BE2C (cell line): Measurements from ENCODE around the gene CHRM2.

Experiments used
- DNase-seq: peaks from one replicate; pipeline ENCODE4 v3.0.0-alpha.2; 2020
- H3K27me3 ChIP-seq: fragments of 250-450 bp; sonication (Bioruptor Pico); 2 replicates; pipeline ENCODE4 v1.5.1; 2020; ENCODE audit warnings: mild to moderate bottlenecking
- H3K36me3 ChIP-seq: fragments of 250-450 bp; sonication (Bioruptor Pico); 2 replicates; pipeline ENCODE4 v1.5.1; 2020; ENCODE audit warnings: mild to moderate bottlenecking
- H3K4me1 ChIP-seq: fragments of 250-450 bp; sonication (Bioruptor Pico); 2 replicates; pipeline ENCODE4 v1.5.1; 2020
- H3K4me3 ChIP-seq: 2 replicates; pipeline ENCODE4 v1.5.1; 2011; ENCODE audit warnings: low read depth, low read length
- H3K9me3 ChIP-seq: fragments of 250-450 bp; sonication (Bioruptor Pico); 2 replicates; pipeline ENCODE4 v1.5.1; 2020
- CTCF ChIP-seq: IDR thresholded peaks from 2 replicates; pipeline ENCODE4 v1.5.1; 2012; ENCODE audit warnings: mild to moderate bottlenecking, low read depth, low read length

CHRM2 gene

GRCh38 chr7:137038706-137039105, 170.3 kb downstream of the CHRM2 start:
- Histone ChIP-seq H3K36me3 (no peaks in the 10 kb centered on the region), H3K9me3 (no peaks in the 10 kb centered on the region), H3K4me3 (no peak overlapping the region), H3K4me1 (no peaks in the 10 kb centered on the region), H3K27me3 (no peaks in the 10 kb centered on the region)
- DNase-seq: no peak
- TF ChIP-seq CTCF: no peak

DNA sequence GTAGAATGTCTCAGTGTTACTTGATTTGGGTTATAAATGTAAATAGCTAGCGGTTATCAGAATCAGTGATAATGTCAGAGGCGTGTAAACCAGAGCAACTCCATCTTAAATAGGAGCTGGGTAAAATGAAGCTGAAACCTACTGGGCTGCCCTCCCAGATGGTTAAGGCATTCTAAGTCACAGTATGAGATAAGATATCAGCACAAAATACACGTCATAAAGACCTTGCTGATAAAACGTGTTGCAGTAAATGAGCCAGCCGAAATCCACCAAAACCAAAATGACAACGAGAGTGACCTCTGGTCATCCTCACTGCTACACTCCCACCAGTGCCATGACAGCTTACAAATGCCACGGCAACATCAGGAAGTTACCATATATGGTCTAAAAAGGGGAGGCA, 172.3 kb downstream of the CHRM2 start:
- H3K4me1 ChIP-seq: no peaks in the 10 kb centered on the region
- no peaks in the 10 kb centered on the region for H3K27me3 ChIP-seq
- H3K4me3 ChIP-seq: no peak overlapping the region
- H3K9me3 ChIP-seq: no peaks in the 10 kb centered on the region
- DNase-seq: no peak
- no peak for TF ChIP-seq CTCF
- no peaks in the 10 kb centered on the region for H3K36me3 ChIP-seq

GRCh38 chr7:137045573-137045972, 177.1 kb downstream of the CHRM2 start:
- Histone ChIP-seq H3K4me3 (no peak overlapping the region), H3K36me3 (no peaks in the 10 kb centered on the region), H3K9me3 (no peaks in the 10 kb centered on the region), H3K4me1 (no peaks in the 10 kb centered on the region), H3K27me3 (no peaks in the 10 kb centered on the region)
- DNase-seq: no peak
- no peak for TF ChIP-seq CTCF

- Histone ChIP-seq H3K4me3 (no peak overlapping the region), H3K36me3 (no peaks in the 10 kb centered on the region), H3K27me3 (no peaks in the 10 kb centered on the region), H3K9me3 (no peaks in the 10 kb centered on the region), H3K4me1 (no peaks in the 10 kb centered on the region)
- no peak for TF ChIP-seq CTCF
- DNase-seq: no peak
Measured at GRCh38 chr7:137069249-137069963, 201.0 kb downstream of the CHRM2 start.
